Uterus (tissue), 2 donors: ENCODE measurements around the gene WDR81.
"Not testable (repeated sequence)": the region's sequence is repeated elsewhere in the genome, so short reads cannot be mapped to it uniquely, and the experiment has no call there.

Experiments
- POLR2A ChIP-seq, 2 donors: fragments of 450-650 bp; IDR thresholded peaks; one replicate each; pipeline ENCODE4 v1.6.1; 2016; ENCODE audit warnings: antibody characterized with exemption in 2 of 2, mild to moderate bottlenecking in 1 of 2, moderate library complexity in 1 of 2
- TF ChIP-seq, protein P1 (sequence below), 4 experiments: fragments of 200-600 bp in 2 of 4; fragments of 450-650 bp in 2 of 4; sonication (generic) in 2 of 4; IDR thresholded peaks; one replicate each; pipeline ENCODE4 v1.5.1; 2016 to 2019; ENCODE audit warnings: antibody characterized with exemption in 4 of 4, mild to moderate bottlenecking in 2 of 4, moderate library complexity in 1 of 4

DNA sequence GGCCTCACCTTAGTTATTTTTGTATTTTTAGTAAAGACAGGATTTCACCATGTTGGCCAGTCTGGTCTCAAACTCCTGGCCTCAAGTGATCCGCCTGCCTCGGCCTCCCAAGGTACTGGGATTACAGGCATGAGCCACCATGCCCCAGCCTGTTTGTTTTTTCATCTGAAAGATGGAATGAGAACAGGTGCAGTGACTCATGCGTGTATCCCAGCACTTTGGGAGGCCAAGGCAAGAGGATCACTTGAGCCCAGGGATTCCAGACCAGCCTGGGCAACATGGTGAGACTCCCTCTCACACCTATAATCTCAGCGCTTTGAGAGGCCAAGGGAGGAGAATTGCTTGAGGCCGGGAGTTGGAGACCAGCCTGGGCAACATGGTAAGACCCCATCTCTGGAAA is 24.6 kb upstream of the WDR81 start:
- not testable (repeated sequence) for TF ChIP-seq POLR2A (IDR thresholded peaks at IDR 0.05)
- TF ChIP-seq, protein P1, sequence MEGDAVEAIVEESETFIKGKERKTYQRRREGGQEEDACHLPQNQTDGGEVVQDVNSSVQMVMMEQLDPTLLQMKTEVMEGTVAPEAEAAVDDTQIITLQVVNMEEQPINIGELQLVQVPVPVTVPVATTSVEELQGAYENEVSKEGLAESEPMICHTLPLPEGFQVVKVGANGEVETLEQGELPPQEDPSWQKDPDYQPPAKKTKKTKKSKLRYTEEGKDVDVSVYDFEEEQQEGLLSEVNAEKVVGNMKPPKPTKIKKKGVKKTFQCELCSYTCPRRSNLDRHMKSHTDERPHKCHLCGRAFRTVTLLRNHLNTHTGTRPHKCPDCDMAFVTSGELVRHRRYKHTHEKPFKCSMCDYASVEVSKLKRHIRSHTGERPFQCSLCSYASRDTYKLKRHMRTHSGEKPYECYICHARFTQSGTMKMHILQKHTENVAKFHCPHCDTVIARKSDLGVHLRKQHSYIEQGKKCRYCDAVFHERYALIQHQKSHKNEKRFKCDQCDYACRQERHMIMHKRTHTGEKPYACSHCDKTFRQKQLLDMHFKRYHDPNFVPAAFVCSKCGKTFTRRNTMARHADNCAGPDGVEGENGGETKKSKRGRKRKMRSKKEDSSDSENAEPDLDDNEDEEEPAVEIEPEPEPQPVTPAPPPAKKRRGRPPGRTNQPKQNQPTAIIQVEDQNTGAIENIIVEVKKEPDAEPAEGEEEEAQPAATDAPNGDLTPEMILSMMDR (IDR thresholded peaks at IDR 0.05), result not testable (repeated sequence)
